ENCODE results near the gene ZNF586.
"Not testable (repeated sequence)": the region's sequence is repeated elsewhere in the genome, so short reads cannot be mapped to it uniquely, and the experiment has no call there.

GRCh38 chr19:57738320-57738719 lies 31.2 kb upstream of the ZNF586 start:
- peak; percentile 67 to 69 for TF ChIP-seq CTCF (conservative IDR thresholded peaks at IDR 0.05; ENCODE audit: low read depth in 2 of 2)
- not testable (repeated sequence) for TF ChIP-seq POLR2AphosphoS5 (IDR thresholded peaks at IDR 0.05; ENCODE audit: low read depth); EZH2phosphoT487 (IDR thresholded peaks at IDR 0.05; ENCODE audit: unreplicated experiment); NANOG (IDR thresholded peaks at IDR 0.05; ENCODE audit: borderline replicate concordance); EZH2 (IDR thresholded peaks at IDR 0.05; ENCODE audit: low read depth, unreplicated experiment); REST (IDR thresholded peaks at IDR 0.05; ENCODE audit: unreplicated experiment); ZNF331 (CRISPR knock-in tag; IDR thresholded peaks at IDR 0.05; ENCODE audit: low read depth); ETS1 (IDR thresholded peaks at IDR 0.05); ZNF114 (CRISPR knock-in tag; IDR thresholded peaks at IDR 0.05); STAT1 (IDR thresholded peaks at IDR 0.05; ENCODE audit: unreplicated experiment)
